Upper lobe of left lung (tissue), 4 donors: ENCODE data around the gene C7.

Experiments
- CTCF ChIP-seq, 6 experiments: fragments of 450-650 bp in 4 of 6; fragments of 200-600 bp in 2 of 6; sonication (generic) in 2 of 6; IDR thresholded peaks; one replicate each; pipeline ENCODE4 v1.5.1; 2016 to 2019; ENCODE audit warnings: antibody characterized with exemption in 6 of 6
- EP300 ChIP-seq, 4 donors: sonication (generic); formaldehyde crosslinking; IDR thresholded peaks; one replicate each; pipeline ENCODE4 v1.5.1; 2017; ENCODE audit warnings: antibody characterized with exemption in 4 of 4, control low read depth in 2 of 4

- TF ChIP-seq CTCF (IDR thresholded peaks at IDR 0.05) (no peak), EP300 (IDR thresholded peaks at IDR 0.05) (no peak)
Measured at GRCh38 chr5:40915341-40915926, 6.1 kb downstream of the C7 start.
